ENCODE data around the gene SEC14L2.

DNA sequence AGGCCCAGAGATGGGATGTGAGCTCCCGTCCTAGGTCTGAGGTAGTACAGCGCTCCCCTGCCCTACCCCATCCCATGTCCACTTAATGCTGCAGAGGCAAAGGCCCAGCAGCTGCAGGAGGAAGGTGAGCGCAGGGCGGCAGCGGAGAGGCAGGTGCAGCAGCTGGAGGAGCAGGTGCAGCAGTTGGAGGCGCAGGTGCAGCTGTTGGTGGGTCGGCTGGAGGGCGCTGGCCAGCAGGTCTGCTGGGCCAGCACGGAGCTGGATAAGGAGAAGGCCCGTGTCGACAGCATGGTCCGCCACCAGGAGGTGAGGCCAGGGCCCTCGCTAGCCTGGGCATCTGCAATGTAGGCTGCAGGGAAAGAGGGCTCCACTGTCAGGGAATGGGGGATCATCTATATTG, 24.8 kb upstream of the SEC14L2 start:
- TF ChIP-seq, protein P1, sequence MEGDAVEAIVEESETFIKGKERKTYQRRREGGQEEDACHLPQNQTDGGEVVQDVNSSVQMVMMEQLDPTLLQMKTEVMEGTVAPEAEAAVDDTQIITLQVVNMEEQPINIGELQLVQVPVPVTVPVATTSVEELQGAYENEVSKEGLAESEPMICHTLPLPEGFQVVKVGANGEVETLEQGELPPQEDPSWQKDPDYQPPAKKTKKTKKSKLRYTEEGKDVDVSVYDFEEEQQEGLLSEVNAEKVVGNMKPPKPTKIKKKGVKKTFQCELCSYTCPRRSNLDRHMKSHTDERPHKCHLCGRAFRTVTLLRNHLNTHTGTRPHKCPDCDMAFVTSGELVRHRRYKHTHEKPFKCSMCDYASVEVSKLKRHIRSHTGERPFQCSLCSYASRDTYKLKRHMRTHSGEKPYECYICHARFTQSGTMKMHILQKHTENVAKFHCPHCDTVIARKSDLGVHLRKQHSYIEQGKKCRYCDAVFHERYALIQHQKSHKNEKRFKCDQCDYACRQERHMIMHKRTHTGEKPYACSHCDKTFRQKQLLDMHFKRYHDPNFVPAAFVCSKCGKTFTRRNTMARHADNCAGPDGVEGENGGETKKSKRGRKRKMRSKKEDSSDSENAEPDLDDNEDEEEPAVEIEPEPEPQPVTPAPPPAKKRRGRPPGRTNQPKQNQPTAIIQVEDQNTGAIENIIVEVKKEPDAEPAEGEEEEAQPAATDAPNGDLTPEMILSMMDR (IDR thresholded peaks at IDR 0.05): no peak
- no peak for TF ChIP-seq POLR2A (IDR thresholded peaks at IDR 0.05)

Measured in testis (tissue), 2 donors.